ENCODE measurements around the gene RNF25. TPM values are rescaled to one million over a fixed set of nuclear protein-coding genes. Genes with fewer than 3 reads are reported as not detected.

The RNF25 gene
- total and polyA plus RNA-seq, 2 experiments from 2014 or later = 18.3 to 22.2 TPM

GRCh38 chr2:218621007-218621406 lies 50.8 kb downstream of the RNF25 start (continued):
- TF ChIP-seq CTCF (conservative IDR thresholded peaks at IDR 0.05; ENCODE audit: low read depth in 2 of 2) (no peak), ZNF114 (CRISPR knock-in tag; IDR thresholded peaks at IDR 0.05) (no peak), EZH2phosphoT487 (IDR thresholded peaks at IDR 0.05; ENCODE audit: unreplicated experiment) (no peak), NANOG (IDR thresholded peaks at IDR 0.05; ENCODE audit: borderline replicate concordance) (no peak), CREB1 (CRISPR knock-in tag; IDR thresholded peaks at IDR 0.05; ENCODE audit: low read depth) (no peak)
- TF ChIP-seq, protein P1, sequence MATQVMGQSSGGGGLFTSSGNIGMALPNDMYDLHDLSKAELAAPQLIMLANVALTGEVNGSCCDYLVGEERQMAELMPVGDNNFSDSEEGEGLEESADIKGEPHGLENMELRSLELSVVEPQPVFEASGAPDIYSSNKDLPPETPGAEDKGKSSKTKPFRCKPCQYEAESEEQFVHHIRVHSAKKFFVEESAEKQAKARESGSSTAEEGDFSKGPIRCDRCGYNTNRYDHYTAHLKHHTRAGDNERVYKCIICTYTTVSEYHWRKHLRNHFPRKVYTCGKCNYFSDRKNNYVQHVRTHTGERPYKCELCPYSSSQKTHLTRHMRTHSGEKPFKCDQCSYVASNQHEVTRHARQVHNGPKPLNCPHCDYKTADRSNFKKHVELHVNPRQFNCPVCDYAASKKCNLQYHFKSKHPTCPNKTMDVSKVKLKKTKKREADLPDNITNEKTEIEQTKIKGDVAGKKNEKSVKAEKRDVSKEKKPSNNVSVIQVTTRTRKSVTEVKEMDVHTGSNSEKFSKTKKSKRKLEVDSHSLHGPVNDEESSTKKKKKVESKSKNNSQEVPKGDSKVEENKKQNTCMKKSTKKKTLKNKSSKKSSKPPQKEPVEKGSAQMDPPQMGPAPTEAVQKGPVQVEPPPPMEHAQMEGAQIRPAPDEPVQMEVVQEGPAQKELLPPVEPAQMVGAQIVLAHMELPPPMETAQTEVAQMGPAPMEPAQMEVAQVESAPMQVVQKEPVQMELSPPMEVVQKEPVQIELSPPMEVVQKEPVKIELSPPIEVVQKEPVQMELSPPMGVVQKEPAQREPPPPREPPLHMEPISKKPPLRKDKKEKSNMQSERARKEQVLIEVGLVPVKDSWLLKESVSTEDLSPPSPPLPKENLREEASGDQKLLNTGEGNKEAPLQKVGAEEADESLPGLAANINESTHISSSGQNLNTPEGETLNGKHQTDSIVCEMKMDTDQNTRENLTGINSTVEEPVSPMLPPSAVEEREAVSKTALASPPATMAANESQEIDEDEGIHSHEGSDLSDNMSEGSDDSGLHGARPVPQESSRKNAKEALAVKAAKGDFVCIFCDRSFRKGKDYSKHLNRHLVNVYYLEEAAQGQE (IDR thresholded peaks at IDR 0.05; ENCODE audit: unreplicated experiment) = no peak

- peak; percentile 17 for DNase-seq (ENCODE audit: low spot score)
- Mint-ChIP-seq H3K27me3 (ENCODE audit: insufficient read depth, low read depth, poor library complexity) (no peaks in the 10 kb centered on the region), H3K27ac (no peak overlapping the region), H3K36me3 (ENCODE audit: low read depth) (no peaks in the 10 kb centered on the region), H3K4me3 (no peak overlapping the region), H3K9me3 (no peaks in the 10 kb centered on the region; the same call in 2 of the 3 replicates), H3K4me1 (peaks cover 2% of the 10 kb centered on the region; the same call in 1 of the 3 replicates)
- Histone ChIP-seq H4K20me1 (replicated peaks; ENCODE audit: insufficient read depth) (no peaks in the 10 kb centered on the region), H3K4me3 (no peak overlapping the region), H3K4me2 (no peak overlapping the region), H3K79me2 (replicated peaks; ENCODE audit: insufficient read depth) (no peaks in the 10 kb centered on the region), H3K27ac (ENCODE audit: low read depth) (no peak overlapping the region), H2AFZ (peak overlapping the region; percentile 14; the same call in 1 of the 2 replicates), H3K36me3 (ENCODE audit: insufficient read depth) (no peaks in the 10 kb centered on the region), H3F3A (replicated peaks; ENCODE audit: low read depth) (no peaks in the 10 kb centered on the region), H3K9me2 (ENCODE audit: insufficient read depth) (no peaks in the 10 kb centered on the region), H3K27me3 (ENCODE audit: insufficient read depth) (no peaks in the 10 kb centered on the region), H3K4me1 (ENCODE audit: insufficient read depth) (no peaks in the 10 kb centered on the region)
- peak; percentile 51 for ATAC-seq
- no peak for TF ChIP-seq ZNF331 (CRISPR knock-in tag; IDR thresholded peaks at IDR 0.05; ENCODE audit: low read depth)
- peak in 1 of 2 experiments; percentile 53; a peak in 2 of 4 replicates for TF ChIP-seq CTCF (conservative IDR thresholded peaks at IDR 0.05; ENCODE audit: low read depth in 2 of 2)
Measured at GRCh38 chr2:218618102-218618860, 53.5 kb downstream of the RNF25 start.

Data from GM23338 (cell line).